GM18870 (cell line): Measurements from ENCODE around the gene PALM3.

Experiments used
- ATAC-seq: cut with Tn5 transposase; IDR thresholded peaks from one replicate; pipeline ENCODE4 v1.9.1; 2021; ENCODE audit warnings: moderate library complexity; ENCODE audit not compliant: unreplicated experiment

PALM3 gene, protein sequence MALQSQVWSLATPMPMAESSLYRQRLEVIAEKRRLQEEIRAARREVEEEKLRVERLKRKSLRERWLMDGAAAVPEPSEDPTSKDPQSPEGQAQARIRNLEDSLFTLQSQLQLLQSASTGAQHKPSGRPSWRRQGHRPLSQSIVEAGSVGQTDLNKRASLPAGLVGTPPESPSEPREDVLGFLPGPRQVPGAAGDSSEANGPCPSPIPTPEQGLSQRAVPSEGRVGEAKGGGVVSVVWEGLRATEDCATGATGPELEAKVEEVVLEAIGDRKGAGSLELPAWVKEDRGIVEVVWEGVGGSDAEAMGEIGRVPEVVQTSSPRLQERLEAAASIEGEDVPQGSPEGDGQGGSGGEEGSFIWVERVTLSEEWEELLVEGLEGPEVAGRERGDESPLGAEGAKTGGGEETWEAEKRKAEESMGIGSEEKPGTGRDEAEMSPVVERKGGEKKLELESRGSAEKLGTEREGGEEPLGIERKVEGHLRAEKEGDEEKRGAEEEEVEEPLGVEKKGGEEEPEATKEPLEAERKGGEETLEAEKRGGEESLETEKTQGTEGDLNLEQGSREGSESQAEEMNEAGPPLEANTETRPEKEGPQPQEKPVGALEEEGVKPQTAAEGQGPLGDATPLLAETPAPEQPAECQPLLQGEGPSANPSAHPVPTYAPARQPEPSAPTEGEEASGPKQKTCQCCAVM

DNA sequence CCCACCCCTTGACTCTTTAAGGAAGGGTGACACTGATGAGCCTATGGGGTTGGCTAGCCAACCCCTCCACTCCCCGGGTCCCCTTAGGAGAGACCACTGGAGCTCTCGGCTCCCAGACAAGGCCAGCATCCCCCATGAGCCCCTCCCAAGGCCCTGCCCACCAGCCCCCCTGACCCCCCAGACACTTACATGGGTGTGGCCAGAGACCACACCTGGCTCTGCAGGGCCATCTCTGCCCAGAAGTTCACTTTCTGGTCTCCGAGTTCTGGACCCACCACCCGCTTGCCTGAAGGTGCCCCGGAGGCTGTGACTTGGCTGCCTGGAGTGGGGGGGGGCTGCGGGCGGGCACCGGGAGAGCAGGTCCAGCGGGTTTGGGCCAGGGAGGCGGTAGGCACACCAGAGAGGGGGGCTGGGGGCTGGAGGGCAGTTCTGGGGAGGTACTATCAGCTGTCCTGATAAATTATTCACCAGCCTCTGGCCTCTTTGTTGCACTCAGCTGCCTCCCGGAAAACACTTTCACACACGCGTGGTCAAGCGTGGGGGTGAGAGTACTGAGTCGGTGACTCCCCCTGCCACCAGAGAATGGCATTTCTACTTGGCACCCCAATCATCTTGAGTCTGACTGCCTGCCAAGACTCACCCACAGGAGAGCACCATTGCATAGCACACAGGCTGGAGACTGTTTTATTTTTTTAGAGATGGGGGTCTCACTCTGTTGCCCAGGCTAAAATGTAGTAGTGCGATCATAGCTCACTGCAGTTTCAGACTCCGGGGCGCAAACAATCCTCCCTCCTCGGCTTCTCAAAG, at the start of gene PALM3:
Gene PALM3, minus strand, starts transcription at position 326 of the 807 bp plus-strand sequence. Its CDS starts 96 bp downstream, at position 230.
- no peak for ATAC-seq

GRCh38 chr19:14111486-14111885, 49.6 kb upstream of the PALM3 start:
- no peak for ATAC-seq

DNA sequence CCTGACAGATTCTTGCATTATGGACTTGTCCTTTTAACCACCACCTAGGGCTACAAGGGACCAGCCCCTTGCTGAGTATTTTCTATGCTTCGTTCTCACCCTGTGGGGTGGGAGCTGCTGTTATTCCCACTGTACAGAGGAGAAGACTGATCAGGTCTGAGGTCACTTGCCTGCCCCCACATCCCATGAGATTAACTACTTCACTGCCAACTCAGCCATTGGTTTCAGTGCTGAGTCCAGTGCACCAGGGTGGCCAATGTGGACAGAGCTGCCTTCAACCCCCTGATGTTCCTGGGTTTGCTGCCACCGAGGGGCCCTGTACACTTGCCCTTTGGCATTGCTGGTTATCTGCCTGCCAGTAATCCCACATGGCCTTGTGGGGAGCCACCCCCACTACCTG, 48.8 kb upstream of the PALM3 start:
- ATAC-seq, result no peak

GRCh38 chr19:14107581-14108461, 45.9 kb upstream of the PALM3 start:
- ATAC-seq, result no peak

DNA sequence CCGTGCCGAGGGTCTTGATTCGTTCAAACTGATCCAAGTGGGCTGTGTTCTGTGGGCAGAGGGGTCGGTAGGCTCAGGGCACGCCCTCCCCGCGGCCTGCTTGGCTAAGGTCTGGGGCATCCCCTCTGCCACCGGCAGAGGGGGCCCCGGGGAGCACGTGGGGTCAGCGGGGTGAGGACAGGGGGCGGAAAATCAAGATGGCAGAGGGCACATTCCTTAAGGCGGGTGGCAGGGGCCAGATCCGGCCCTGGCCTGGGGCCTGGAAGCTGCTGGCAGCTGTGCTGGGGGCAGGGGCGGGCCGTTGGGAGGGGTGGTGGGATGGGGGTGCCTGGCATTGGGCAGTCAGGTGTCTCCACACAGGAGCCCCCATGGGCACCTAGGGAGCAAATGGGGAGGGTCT, 45.0 kb upstream of the PALM3 start:
- ATAC-seq, result no peak

- no peak for ATAC-seq
These were observed 43.8 kb upstream of the PALM3 start for GRCh38 chr19:14105680-14106079.

- ATAC-seq, result no peak
These were observed 41.4 kb upstream of the PALM3 start for GRCh38 chr19:14103310-14103709.

- no peak for ATAC-seq
These were observed 40.9 kb upstream of the PALM3 start for GRCh38 chr19:14102756-14103155.

DNA sequence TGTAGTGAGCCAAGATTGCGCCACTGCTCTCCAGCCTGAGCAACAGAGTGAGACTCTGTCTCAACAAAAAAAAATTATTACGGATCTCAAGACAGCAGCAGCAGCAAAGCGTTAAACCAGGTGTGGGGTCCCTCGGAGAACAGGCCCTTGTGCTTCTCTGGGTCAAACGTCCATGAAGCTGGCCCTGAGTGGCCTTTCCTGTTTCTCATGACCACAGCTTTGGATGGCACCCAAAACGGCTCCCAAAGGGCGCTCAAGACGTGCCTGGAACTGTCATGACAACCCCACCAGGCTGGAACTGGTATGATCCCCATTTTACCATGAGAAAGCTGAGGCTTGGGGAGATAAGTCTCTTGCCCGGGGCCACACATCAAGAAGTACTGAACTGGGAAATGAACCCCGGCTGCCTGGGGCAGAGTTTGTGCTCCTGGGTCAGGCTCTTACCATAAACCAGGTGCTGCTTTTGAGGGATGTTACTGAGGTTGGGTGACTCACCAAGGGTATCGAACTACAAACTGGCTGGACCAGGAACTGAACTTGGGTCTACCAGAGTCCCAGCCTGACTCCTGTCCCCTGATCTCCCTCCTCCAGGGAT, 40.3 kb upstream of the PALM3 start:
- ATAC-seq, result no peak

GRCh38 chr19:14101003-14101545, 39.2 kb upstream of the PALM3 start:
- ATAC-seq, result no peak

- no peak for ATAC-seq
These were observed 35.8 kb upstream of the PALM3 start for GRCh38 chr19:14097532-14098151.

GRCh38 chr19:14096272-14096992, 34.6 kb upstream of the PALM3 start:
- no peak for ATAC-seq

DNA sequence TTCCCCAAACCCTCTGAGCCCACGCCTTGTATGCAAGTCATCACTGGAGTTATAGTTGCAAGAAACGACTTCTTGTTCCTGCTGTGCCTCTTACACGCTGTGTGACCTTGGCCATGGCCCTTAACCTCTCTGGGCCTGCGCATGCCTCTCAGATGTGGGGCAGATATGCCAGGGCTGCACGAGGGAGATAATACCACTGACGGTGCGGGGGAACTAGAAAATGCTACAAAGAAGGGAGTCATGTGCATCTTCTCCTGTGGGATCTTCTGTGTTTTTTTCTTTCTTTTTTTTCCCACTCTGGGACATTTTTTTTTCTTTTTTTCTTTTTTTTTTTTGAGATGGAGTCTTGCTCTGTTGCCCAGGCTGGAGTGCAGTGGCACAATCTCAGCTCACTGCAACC, 33.0 kb upstream of the PALM3 start:
- ATAC-seq, result no peak

- ATAC-seq, result no peak
These were observed 31.4 kb upstream of the PALM3 start for GRCh38 chr19:14093117-14093823.

GRCh38 chr19:14091813-14092462, 30.1 kb upstream of the PALM3 start:
- ATAC-seq, result no peak

- ATAC-seq, result no peak
These were observed 29.4 kb upstream of the PALM3 start for GRCh38 chr19:14091081-14091812.

DNA sequence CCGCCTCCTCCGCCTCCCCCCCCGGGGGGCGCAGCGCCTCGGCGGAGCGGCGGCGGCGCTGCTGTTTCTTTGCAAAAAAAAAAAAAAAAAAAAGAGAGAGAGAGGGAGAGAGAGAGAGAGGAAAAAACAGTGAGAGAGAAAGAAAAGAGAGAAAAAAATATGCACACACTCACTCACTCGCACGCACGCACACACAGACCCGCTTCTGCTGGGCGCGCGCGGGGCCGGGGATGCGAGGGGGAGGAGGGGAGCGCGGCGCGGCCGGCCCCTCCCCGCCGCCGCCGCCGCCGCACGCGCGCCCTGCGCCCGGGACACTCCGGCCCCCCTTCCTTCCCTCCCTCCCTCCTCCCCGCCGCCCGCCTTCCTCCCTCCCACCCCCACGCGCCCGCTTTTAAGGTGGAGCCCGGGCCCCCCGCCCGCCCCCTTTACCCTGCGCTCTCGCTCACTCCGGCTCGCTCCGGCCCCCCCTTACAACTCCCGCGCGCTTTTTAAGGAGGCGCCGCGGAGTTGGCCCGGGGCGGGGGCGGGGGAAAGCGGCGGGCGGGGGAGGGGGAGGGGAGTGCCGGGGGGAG, 28.7 kb upstream of the PALM3 start, which contains the start of gene SAMD1:
Gene SAMD1, minus strand, starts transcription at position 243 of the 572 bp plus-strand sequence.
- no peak for ATAC-seq
